Measurements from ENCODE around the gene PRKCH.

PRKCH gene

DNA sequence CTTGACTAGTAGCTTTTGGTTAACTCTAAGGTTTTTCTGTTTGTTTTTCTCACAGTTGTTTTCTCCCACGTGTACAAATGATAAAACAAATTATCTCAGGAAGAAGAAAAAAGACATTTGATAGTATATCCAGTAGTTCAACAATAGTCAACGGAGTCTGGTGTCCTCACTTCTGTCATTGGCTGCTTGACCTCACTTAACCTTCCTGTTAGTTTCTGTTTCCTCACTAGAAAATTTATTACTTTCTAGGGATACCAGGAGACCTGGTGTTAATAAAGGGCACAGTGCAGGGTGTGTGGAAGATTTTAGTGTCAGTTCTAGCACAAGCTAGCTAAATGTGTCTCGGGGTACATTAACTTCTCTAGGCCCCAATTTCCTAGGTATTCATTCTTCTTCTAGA lies 116.0 kb downstream of the PRKCH start:
- H3K4me3 ChIP-seq (ENCODE audit: low read depth, low read length) = no peak overlapping the region
- TF ChIP-seq, protein P1, sequence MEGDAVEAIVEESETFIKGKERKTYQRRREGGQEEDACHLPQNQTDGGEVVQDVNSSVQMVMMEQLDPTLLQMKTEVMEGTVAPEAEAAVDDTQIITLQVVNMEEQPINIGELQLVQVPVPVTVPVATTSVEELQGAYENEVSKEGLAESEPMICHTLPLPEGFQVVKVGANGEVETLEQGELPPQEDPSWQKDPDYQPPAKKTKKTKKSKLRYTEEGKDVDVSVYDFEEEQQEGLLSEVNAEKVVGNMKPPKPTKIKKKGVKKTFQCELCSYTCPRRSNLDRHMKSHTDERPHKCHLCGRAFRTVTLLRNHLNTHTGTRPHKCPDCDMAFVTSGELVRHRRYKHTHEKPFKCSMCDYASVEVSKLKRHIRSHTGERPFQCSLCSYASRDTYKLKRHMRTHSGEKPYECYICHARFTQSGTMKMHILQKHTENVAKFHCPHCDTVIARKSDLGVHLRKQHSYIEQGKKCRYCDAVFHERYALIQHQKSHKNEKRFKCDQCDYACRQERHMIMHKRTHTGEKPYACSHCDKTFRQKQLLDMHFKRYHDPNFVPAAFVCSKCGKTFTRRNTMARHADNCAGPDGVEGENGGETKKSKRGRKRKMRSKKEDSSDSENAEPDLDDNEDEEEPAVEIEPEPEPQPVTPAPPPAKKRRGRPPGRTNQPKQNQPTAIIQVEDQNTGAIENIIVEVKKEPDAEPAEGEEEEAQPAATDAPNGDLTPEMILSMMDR (IDR thresholded peaks at IDR 0.05; ENCODE audit: borderline replicate concordance, insufficient read depth, low read depth, low read length) = no peak

DNA sequence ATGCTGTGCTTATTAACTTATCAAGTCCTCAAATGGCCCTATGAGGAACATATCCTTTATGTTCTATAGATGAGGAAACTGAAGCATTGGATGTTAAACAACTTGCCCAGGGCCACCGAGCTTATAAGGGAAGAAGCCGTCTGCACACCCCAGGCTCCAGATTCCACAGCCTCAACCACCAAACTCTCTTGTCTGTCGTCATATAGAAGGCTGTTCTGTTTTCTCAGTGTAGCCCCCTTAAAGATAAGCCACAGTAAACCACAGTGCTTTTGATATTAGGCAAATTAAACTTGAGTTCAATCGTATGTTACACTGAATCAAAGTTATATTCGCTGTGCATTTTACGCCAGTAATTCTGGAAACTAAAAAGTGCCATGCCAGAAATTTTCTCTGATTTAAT lies 116.7 kb downstream of the PRKCH start:
- TF ChIP-seq, protein P1 (IDR thresholded peaks at IDR 0.05; ENCODE audit: borderline replicate concordance, insufficient read depth, low read depth, low read length) = no peak
- no peak overlapping the region for H3K4me3 ChIP-seq (ENCODE audit: low read depth, low read length)

- no peak overlapping the region for H3K4me3 ChIP-seq (ENCODE audit: low read depth, low read length)
- TF ChIP-seq, protein P1 (IDR thresholded peaks at IDR 0.05; ENCODE audit: borderline replicate concordance, insufficient read depth, low read depth, low read length) = no peak
These were observed 117.1 kb downstream of the PRKCH start for GRCh38 chr14:61438497-61438859.

DNA sequence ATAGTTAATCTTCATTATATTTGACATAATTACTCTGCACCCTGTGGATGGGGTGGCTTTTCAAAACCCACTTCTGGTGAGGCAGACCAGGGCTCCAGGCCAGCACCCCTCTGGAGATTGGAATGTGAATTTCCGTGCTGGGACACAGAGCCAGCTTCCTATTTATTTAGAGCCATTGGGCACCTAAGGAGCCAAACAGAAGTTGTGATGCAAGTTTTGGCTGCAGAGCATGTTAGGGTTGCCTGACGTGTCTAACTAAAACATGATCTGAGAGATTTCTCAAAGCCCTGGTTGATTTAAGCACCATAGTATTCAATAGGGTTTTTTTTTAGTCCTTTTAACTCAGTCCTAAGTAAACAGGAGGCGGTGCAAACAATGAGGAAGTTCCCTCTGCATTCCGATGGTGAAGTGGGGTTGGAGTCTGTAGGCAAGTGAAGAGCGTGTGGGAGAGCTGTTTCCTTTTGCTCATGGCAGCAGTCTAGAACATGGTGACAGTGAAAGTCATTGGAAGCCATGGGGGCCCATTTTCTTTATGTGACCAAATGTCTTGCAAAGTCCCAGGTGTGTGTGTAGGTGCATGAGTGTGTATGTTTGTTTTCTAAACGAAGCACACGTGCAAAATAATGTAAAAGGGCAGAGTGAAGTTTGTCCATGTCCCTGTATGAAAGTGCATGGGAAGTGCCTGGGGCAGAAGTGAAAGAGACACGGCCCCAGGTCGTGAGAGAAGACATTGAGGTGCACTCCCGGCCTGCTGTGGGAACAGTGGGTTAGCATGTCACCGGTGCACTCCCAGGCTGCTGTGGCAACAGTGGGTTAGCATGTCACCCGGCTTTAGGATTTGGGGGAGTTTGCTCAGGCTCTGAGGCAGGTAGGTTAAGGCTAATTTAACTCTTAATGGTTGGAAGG lies 117.7 kb downstream of the PRKCH start:
- no peak overlapping the region for H3K4me3 ChIP-seq (ENCODE audit: low read depth, low read length)
- TF ChIP-seq, protein P1 (IDR thresholded peaks at IDR 0.05; ENCODE audit: borderline replicate concordance, insufficient read depth, low read depth, low read length) = no peak

- H3K4me3 ChIP-seq (ENCODE audit: low read depth, low read length) = no peak overlapping the region
- TF ChIP-seq, protein P1 (IDR thresholded peaks at IDR 0.05; ENCODE audit: borderline replicate concordance, insufficient read depth, low read depth, low read length) = no peak
These were observed 118.5 kb downstream of the PRKCH start for GRCh38 chr14:61439779-61440418.

- no peak overlapping the region for H3K4me3 ChIP-seq (ENCODE audit: low read depth, low read length)
- TF ChIP-seq, protein P1 (IDR thresholded peaks at IDR 0.05; ENCODE audit: borderline replicate concordance, insufficient read depth, low read depth, low read length) = no peak
These were observed 122.1 kb downstream of the PRKCH start for GRCh38 chr14:61443481-61443880.
